Spinal cord (tissue), 4 donors: ENCODE measurements around the gene DTX3. TPM values are rescaled to one million over a fixed set of nuclear protein-coding genes. Genes with fewer than 3 reads are reported as not detected.

ENCODE experiments used
- polyA plus RNA-seq, 2 donors: library from polyadenylated mRNA; unstranded; fragments of 120-200 nt; gene quantifications; one replicate each; pipeline ENCODE4 v1.2.1, GENCODE V29; 2013; ENCODE audit not compliant: insufficient read length in 2 of 2
- total RNA-seq, 2 donors: library from RNA; depleted of rRNA in 1 of 2; stranded (reverse); fragments of 120-200 nt in 1 of 2; fragments of >200 nt in 1 of 2; gene quantifications; one replicate each; pipeline versions ENCODE4 v1.2.3 to v1.2.4, GENCODE V29; 2013 to 2014

DTX3 gene
- total and polyA plus RNA-seq, 4 donors = 36.2 to 162 (median 105) TPM

Other genes with a start within 250 kb of the DTX3 start
- 10 to 100 TPM; 42.7 to 46.4 TPM for gene R3HDM2, start 173.8 kb upstream of the DTX3 start, total RNA-seq
- gene R3HDM2, start 173.8 kb upstream of the DTX3 start, polyA plus RNA-seq = 10 to 100 TPM; 83.9 to 98.2 TPM
- gene INHBC, start 170.0 kb upstream of the DTX3 start, total RNA-seq = not detected
- gene INHBC, start 170.0 kb upstream of the DTX3 start, polyA plus RNA-seq = under 1 TPM; 0.13 to 0.15 TPM
- not detected for gene INHBE, start 149.5 kb upstream of the DTX3 start, total RNA-seq
- gene INHBE, start 149.5 kb upstream of the DTX3 start, polyA plus RNA-seq = under 1 TPM; 0.23 to 0.51 TPM
- gene GLI1, start 145.0 kb upstream of the DTX3 start, total RNA-seq = 1 to 10 TPM; 2.6 to 5.4 TPM
- gene GLI1, start 145.0 kb upstream of the DTX3 start, polyA plus RNA-seq = 1 to 10 TPM; 8.5 to 9.2 TPM
- gene ARHGAP9, start 125.0 kb upstream of the DTX3 start, total RNA-seq = 1 to 10 TPM; 4.8 to 5.6 TPM
- gene ARHGAP9, start 125.0 kb upstream of the DTX3 start, polyA plus RNA-seq = 1 to 10 TPM; 5.0 to 6.5 TPM
- 100 to 1,000 TPM in 1 of 2 donors, 10 to 100 TPM in 1; 68.6 to 115 TPM for gene MARS1, start 116.8 kb upstream of the DTX3 start, total RNA-seq
- 100 to 1,000 TPM; 171 to 203 TPM for gene MARS1, start 116.8 kb upstream of the DTX3 start, polyA plus RNA-seq
- gene DDIT3, start 84.3 kb upstream of the DTX3 start, total RNA-seq = 10 to 100 TPM; 19.9 to 46.7 TPM
- 10 to 100 TPM; 25.3 to 29.4 TPM for gene DDIT3, start 84.3 kb upstream of the DTX3 start, polyA plus RNA-seq
- 10 to 100 TPM in 1 of 2 donors, 1 to 10 TPM in 1; 9.4 to 18.2 TPM for gene MBD6, start 82.0 kb upstream of the DTX3 start, total RNA-seq
- gene MBD6, start 82.0 kb upstream of the DTX3 start, polyA plus RNA-seq = 10 to 100 TPM; 63.2 to 74.0 TPM
- 100 to 1,000 TPM; 125 to 162 TPM for gene DCTN2, start 57.6 kb upstream of the DTX3 start, total RNA-seq
- 100 to 1,000 TPM; 232 to 246 TPM for gene DCTN2, start 57.6 kb upstream of the DTX3 start, polyA plus RNA-seq
- gene KIF5A, start 54.8 kb upstream of the DTX3 start, total RNA-seq = 100 to 1,000 TPM in 1 of 2 donors, 10 to 100 TPM in 1; 34.8 to 101 TPM
- gene KIF5A, start 54.8 kb upstream of the DTX3 start, polyA plus RNA-seq = 100 to 1,000 TPM; 188 to 224 TPM
- gene PIP4K2C, start 13.6 kb upstream of the DTX3 start, total RNA-seq = 10 to 100 TPM; 12.5 to 19.9 TPM
- 10 to 100 TPM; 19.0 to 20.7 TPM for gene PIP4K2C, start 13.6 kb upstream of the DTX3 start, polyA plus RNA-seq
- 10 to 100 TPM; 27.2 to 42.4 TPM for gene ARHGEF25, start 6.6 kb downstream of the DTX3 start, total RNA-seq
- 10 to 100 TPM; 47.7 to 61.9 TPM for gene ARHGEF25, start 6.6 kb downstream of the DTX3 start, polyA plus RNA-seq
- 10 to 100 TPM; 11.7 to 19.7 TPM for gene B4GALNT1, start 28.4 kb downstream of the DTX3 start, total RNA-seq
- gene B4GALNT1, start 28.4 kb downstream of the DTX3 start, polyA plus RNA-seq = 10 to 100 TPM; 45.7 to 50.0 TPM
- 100 to 1,000 TPM; 140 to 261 TPM for gene OS9, start 89.3 kb downstream of the DTX3 start, total RNA-seq
- gene OS9, start 89.3 kb downstream of the DTX3 start, polyA plus RNA-seq = 100 to 1,000 TPM; 178 to 203 TPM
- gene AGAP2, start 133.9 kb downstream of the DTX3 start, total RNA-seq = 10 to 100 TPM; 13.0 to 27.5 TPM
- gene AGAP2, start 133.9 kb downstream of the DTX3 start, polyA plus RNA-seq = 100 to 1,000 TPM; 109 to 120 TPM
- 10 to 100 TPM; 56.0 to 64.0 TPM for gene TSPAN31, start 140.2 kb downstream of the DTX3 start, total RNA-seq
- gene TSPAN31, start 140.2 kb downstream of the DTX3 start, polyA plus RNA-seq = 10 to 100 TPM; 72.6 to 86.5 TPM
- gene CDK4, start 147.5 kb downstream of the DTX3 start, total RNA-seq = 100 to 1,000 TPM in 1 of 2 donors, 10 to 100 TPM in 1; 62.9 to 116 TPM
- 100 to 1,000 TPM; 138 to 142 TPM for gene CDK4, start 147.5 kb downstream of the DTX3 start, polyA plus RNA-seq
- gene MARCHF9, start 150.3 kb downstream of the DTX3 start, total RNA-seq = 10 to 100 TPM; 13.0 to 13.3 TPM
- gene MARCHF9, start 150.3 kb downstream of the DTX3 start, polyA plus RNA-seq = 10 to 100 TPM; 43.6 to 47.7 TPM
- under 1 TPM in 1 of 2 donors, not detected in 1; 0.72 TPM for gene CYP27B1, start 162.3 kb downstream of the DTX3 start, total RNA-seq
- gene CYP27B1, start 162.3 kb downstream of the DTX3 start, polyA plus RNA-seq = 1 to 10 TPM; 1.4 to 1.9 TPM
- 10 to 100 TPM in 1 of 2 donors, 1 to 10 TPM in 1; 4.1 to 11.6 TPM for gene METTL1, start 167.3 kb downstream of the DTX3 start, total RNA-seq
- gene METTL1, start 167.3 kb downstream of the DTX3 start, polyA plus RNA-seq = 10 to 100 TPM; 12.7 to 17.6 TPM
- gene EEF1AKMT3, start 167.8 kb downstream of the DTX3 start, total RNA-seq = 1 to 10 TPM; 5.5 to 6.1 TPM
- gene EEF1AKMT3, start 167.8 kb downstream of the DTX3 start, polyA plus RNA-seq = 1 to 10 TPM; 4.7 to 6.0 TPM
- 10 to 100 TPM; 30.7 to 32.1 TPM for gene TSFM, start 178.0 kb downstream of the DTX3 start, total RNA-seq
- 10 to 100 TPM; 41.0 to 46.8 TPM for gene TSFM, start 178.0 kb downstream of the DTX3 start, polyA plus RNA-seq
- 100 to 1,000 TPM in 1 of 2 donors, 1 to 10 TPM in 1; 8.5 to 135 TPM for gene AVIL, start 213.9 kb downstream of the DTX3 start, total RNA-seq
- 10 to 100 TPM; 13.7 to 17.5 TPM for gene AVIL, start 213.9 kb downstream of the DTX3 start, polyA plus RNA-seq
- gene CTDSP2, start 241.9 kb downstream of the DTX3 start, total RNA-seq = 100 to 1,000 TPM in 1 of 2 donors, 10 to 100 TPM in 1; 42.6 to 103 TPM
- 100 to 1,000 TPM; 101 to 111 TPM for gene CTDSP2, start 241.9 kb downstream of the DTX3 start, polyA plus RNA-seq